ENCODE results near the gene HCFC2. TPM values are rescaled to one million over a fixed set of nuclear protein-coding genes. Genes with fewer than 3 reads are reported as not detected.
A peak's percentile ranks its signal among the peaks of the same experiment; 100 is the strongest.

HCFC2 gene
- total and polyA plus RNA-seq, 9 of the 15 experiments (the other 6 are each of a cell fraction or from before 2014, with no cell fraction given) = 1.2 to 6.5 (median 3.8) TPM

DNA sequence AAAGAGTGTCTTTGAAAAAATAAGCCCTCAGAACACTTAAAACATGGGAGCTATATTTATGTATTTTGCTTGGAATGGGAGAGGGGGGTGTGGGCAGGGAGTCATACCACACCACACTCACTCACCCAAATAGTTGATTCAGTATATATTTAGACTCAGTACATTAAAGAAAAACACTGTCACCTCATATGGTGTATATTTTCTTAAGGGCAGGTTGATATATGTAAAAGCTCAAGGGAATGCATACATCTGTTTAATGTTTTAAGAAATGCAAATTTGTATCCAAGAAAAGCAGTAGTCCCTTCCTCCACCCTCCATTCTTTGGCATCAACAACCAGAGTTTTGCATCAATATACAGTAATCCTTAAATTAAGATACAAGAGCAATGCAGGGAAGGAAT, 72.2 kb downstream of the HCFC2 start (continued):
- no peak for TF ChIP-seq PHF20 (IDR thresholded peaks at IDR 0.05; ENCODE audit: partially characterized antibody)
- TF ChIP-seq DIDO1 (tag; IDR thresholded peaks at IDR 0.05; ENCODE audit: low read depth) = no peak
- no peak for TF ChIP-seq POLR2G (IDR thresholded peaks at IDR 0.05; ENCODE audit: low read depth, low read length)

DNA sequence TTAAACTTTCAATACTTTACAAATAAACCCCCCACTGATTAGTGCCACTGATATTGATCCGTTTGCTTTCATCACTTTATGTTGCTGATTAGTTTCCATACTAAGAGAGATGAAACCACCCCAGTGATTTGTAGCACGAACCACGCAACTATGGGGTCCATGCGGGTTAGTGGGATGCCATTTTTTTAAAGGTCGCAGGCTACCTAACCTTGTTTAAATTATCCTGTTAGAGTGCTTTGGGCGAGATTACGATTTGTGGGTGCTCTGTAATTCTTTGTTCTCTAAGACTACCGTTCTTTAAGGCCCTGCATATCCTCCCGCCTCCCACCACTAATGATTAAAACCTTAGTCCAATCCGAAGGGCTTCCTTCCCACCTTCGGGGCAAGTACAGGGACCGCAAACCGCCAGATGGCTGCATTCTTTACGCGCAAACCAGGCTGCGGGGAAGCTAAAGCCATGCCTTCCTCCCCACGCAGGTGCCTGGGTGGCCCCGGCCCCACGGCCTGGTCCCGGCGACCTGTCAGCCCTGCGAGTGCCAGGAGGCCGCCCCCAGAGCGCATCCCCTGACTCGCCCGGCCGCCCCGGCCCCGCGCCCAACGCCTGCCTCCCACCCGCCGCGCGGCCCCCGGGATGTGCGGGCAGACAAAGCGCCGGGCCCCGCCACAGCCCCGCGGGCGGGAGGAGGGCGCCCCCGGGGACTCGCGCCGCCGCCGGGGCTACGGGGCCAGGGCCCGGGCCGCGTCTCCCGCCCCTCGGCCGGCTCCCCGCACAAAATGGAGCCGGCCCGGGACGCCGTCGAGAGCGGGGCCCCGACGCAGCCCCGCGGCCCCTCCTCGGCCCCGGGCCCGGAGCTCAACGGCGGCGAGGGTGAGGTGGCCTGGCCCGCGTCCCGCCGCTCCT, 72.9 kb downstream of the HCFC2 start:
- no peak for FAIRE-seq
- Histone ChIP-seq H3K4me3 (peak overlapping the region; percentile 69), H3K79me2 (ENCODE audit: control insufficient read depth, insufficient read depth, low read length) (peaks cover 34% of the 10 kb centered on the region), H3K4me2 (ENCODE audit: insufficient read depth, low read length) (peak overlapping the region; percentile 90), H3K36me3 (ENCODE audit: control insufficient read depth, insufficient read depth, low read length) (peaks cover 28% of the 10 kb centered on the region), H3K9me1 (ENCODE audit: control insufficient read depth, insufficient read depth, low read length) (no peaks in the 10 kb centered on the region), H3K9me3 (replicated peaks; ENCODE audit: control insufficient read depth, insufficient read depth, low read depth, low read length) (no peaks in the 10 kb centered on the region), H3K27me3 (ENCODE audit: control insufficient read depth in 2 of 2, insufficient read depth in 2 of 2, low read length in 2 of 2) (no peaks in the 10 kb centered on the region), H2AFZ (ENCODE audit: low read depth, low read length) (peak overlapping the region; percentile 84), H4K20me1 (replicated peaks; ENCODE audit: control insufficient read depth, insufficient read depth, low read length) (no peaks in the 10 kb centered on the region), H3K4me1 (replicated peaks in 1 of 2; ENCODE audit: control insufficient read depth in 2 of 2, insufficient read depth in 2 of 2, low read length in 2 of 2) (peaks cover 12 to 24% of the 10 kb centered on the region in 2 experiments), H3K9ac (ENCODE audit: insufficient read depth in 1 of 2, low read depth in 2 of 2, low read length in 2 of 2) (peak overlapping the region; percentile 89 to 93), H3K27ac (ENCODE audit: extremely low read depth, low read depth, low read length) (peak overlapping the region; percentile 89)
- BruUV-seq (replicated peaks) = no TSS peak
- in situ Hi-C loops (cut with MboI) (no loop called here), intact Hi-C loops (cut with micrococcal nuclease) (no loop called here)
- POLR2A ChIA-PET = interaction anchor here (0.5 to 1.7 kb wide), 14 partner anchors 11 to 610 kb away, joined by 3 to 9 read pairs (median 3); partner anchors contain the start of gene TDG
- peak; percentile 53 to 71 (median 60) for DNase-seq (ENCODE audit: extremely low read depth in 1 of 4, low spot score in 3 of 4)
- 1% methylated on average over 32 of the region's 78 CpGs for WGBS (ENCODE audit: insufficient coverage, low coverage, missing lambda C conversion rate)
- peak; percentile 48 for ATAC-seq
- CTCF ChIA-PET (ENCODE audit: low intra/inter-chr PET ratio) = interaction anchor here (1.1 kb wide), 1 partner anchor 504 kb away, joined by 3 read pairs; no protein-coding TSS in a partner anchor
- TF ChIP-seq CC2D1A (IDR thresholded peaks at IDR 0.05) = no peak
- TF ChIP-seq CXXC5 (CRISPR knock-in tag; IDR thresholded peaks at IDR 0.05) = peak; percentile 26; the same call in 1 of the 2 replicates
- TF ChIP-seq, protein P1, sequence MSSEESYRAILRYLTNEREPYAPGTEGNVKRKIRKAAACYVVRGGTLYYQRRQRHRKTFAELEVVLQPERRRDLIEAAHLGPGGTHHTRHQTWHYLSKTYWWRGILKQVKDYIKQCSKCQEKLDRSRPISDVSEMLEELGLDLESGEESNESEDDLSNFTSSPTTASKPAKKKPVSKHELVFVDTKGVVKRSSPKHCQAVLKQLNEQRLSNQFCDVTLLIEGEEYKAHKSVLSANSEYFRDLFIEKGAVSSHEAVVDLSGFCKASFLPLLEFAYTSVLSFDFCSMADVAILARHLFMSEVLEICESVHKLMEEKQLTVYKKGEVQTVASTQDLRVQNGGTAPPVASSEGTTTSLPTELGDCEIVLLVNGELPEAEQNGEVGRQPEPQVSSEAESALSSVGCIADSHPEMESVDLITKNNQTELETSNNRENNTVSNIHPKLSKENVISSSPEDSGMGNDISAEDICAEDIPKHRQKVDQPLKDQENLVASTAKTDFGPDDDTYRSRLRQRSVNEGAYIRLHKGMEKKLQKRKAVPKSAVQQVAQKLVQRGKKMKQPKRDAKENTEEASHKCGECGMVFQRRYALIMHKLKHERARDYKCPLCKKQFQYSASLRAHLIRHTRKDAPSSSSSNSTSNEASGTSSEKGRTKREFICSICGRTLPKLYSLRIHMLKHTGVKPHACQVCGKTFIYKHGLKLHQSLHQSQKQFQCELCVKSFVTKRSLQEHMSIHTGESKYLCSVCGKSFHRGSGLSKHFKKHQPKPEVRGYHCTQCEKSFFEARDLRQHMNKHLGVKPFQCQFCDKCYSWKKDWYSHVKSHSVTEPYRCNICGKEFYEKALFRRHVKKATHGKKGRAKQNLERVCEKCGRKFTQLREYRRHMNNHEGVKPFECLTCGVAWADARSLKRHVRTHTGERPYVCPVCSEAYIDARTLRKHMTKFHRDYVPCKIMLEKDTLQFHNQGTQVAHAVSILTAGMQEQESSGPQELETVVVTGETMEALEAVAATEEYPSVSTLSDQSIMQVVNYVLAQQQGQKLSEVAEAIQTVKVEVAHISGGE (CRISPR knock-in tag; IDR thresholded peaks at IDR 0.05) = no peak; a peak in 1 of 6 replicates
- peak; percentile 48 for TF ChIP-seq TBP (optimal IDR thresholded peaks at IDR 0.05; ENCODE audit: low read depth, low read length)
- TF ChIP-seq, protein P2, sequence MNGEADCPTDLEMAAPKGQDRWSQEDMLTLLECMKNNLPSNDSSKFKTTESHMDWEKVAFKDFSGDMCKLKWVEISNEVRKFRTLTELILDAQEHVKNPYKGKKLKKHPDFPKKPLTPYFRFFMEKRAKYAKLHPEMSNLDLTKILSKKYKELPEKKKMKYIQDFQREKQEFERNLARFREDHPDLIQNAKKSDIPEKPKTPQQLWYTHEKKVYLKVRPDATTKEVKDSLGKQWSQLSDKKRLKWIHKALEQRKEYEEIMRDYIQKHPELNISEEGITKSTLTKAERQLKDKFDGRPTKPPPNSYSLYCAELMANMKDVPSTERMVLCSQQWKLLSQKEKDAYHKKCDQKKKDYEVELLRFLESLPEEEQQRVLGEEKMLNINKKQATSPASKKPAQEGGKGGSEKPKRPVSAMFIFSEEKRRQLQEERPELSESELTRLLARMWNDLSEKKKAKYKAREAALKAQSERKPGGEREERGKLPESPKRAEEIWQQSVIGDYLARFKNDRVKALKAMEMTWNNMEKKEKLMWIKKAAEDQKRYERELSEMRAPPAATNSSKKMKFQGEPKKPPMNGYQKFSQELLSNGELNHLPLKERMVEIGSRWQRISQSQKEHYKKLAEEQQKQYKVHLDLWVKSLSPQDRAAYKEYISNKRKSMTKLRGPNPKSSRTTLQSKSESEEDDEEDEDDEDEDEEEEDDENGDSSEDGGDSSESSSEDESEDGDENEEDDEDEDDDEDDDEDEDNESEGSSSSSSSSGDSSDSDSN (IDR thresholded peaks at IDR 0.05; ENCODE audit: borderline replicate concordance in 1 of 2, low read depth in 2 of 2, low read length in 2 of 2) = 0 out of 4 replicates have a peak, but pooled peaks of 1 of the 2 experiments have one; percentile 27
- TF ChIP-seq YBX1 (IDR thresholded peaks at IDR 0.05) = no peak
- peak; percentile 85 for TF ChIP-seq RBBP5 (IDR thresholded peaks at IDR 0.05; ENCODE audit: borderline replicate concordance, insufficient read depth, low read length, poor library complexity, severe bottlenecking)
- TF ChIP-seq ERF (CRISPR knock-in tag; IDR thresholded peaks at IDR 0.05) = 0 out of 2 replicates have a peak, but pooled peaks have one; percentile 18
